ENCODE results near the gene SMYD1.

Gene SMYD1

GRCh38 chr2:88088999-88089398, 21.4 kb downstream of the SMYD1 start:
- DNase-seq (ENCODE audit: low spot score) = no peak

GRCh38 chr2:88090446-88091283, 23.0 kb downstream of the SMYD1 start:
- no peak for DNase-seq (ENCODE audit: low spot score)

GRCh38 chr2:88091943-88092342, 24.3 kb downstream of the SMYD1 start:
- DNase-seq (ENCODE audit: low spot score) = no peak

GRCh38 chr2:88092773-88093172, 25.1 kb downstream of the SMYD1 start:
- no peak for DNase-seq (ENCODE audit: low spot score)

- DNase-seq (ENCODE audit: low spot score) = no peak
Measured at GRCh38 chr2:88095022-88095421, 27.4 kb downstream of the SMYD1 start.

- DNase-seq (ENCODE audit: low spot score) = no peak
Measured at GRCh38 chr2:88096708-88097107, 29.1 kb downstream of the SMYD1 start.

- DNase-seq (ENCODE audit: low spot score) = no peak
Measured at GRCh38 chr2:88097192-88097591, 29.6 kb downstream of the SMYD1 start.

GRCh38 chr2:88097891-88098557, 30.4 kb downstream of the SMYD1 start:
- no peak for DNase-seq (ENCODE audit: low spot score)

- no peak for DNase-seq (ENCODE audit: low spot score)
Measured at GRCh38 chr2:88098558-88098900, 30.9 kb downstream of the SMYD1 start.

- DNase-seq (ENCODE audit: low spot score) = no peak
Measured at GRCh38 chr2:88099798-88100488, 32.3 kb downstream of the SMYD1 start.

- DNase-seq (ENCODE audit: low spot score) = no peak
Measured at GRCh38 chr2:88100489-88100858, 32.8 kb downstream of the SMYD1 start.

GRCh38 chr2:88108796-88109195, 41.2 kb downstream of the SMYD1 start:
- no peak for DNase-seq (ENCODE audit: low spot score)

GRCh38 chr2:88110830-88111229, 43.2 kb downstream of the SMYD1 start:
- DNase-seq (ENCODE audit: low spot score) = no peak

GRCh38 chr2:88113069-88113468, 45.4 kb downstream of the SMYD1 start:
- no peak for DNase-seq (ENCODE audit: low spot score)

- no peak for DNase-seq (ENCODE audit: low spot score)
Measured at GRCh38 chr2:88114889-88115288, 47.3 kb downstream of the SMYD1 start.

GRCh38 chr2:88115825-88116518, 48.3 kb downstream of the SMYD1 start:
- DNase-seq (ENCODE audit: low spot score) = no peak

- DNase-seq (ENCODE audit: low spot score) = no peak
Measured at GRCh38 chr2:88116669-88117432, 49.2 kb downstream of the SMYD1 start.

GRCh38 chr2:88117973-88118372, 50.3 kb downstream of the SMYD1 start:
- no peak for DNase-seq (ENCODE audit: low spot score)

GRCh38 chr2:88121678-88122077, 54.1 kb downstream of the SMYD1 start:
- DNase-seq (ENCODE audit: low spot score) = no peak

GRCh38 chr2:88122141-88122884, 54.7 kb downstream of the SMYD1 start:
- no peak for DNase-seq (ENCODE audit: low spot score)
